GOT3 (cell line): ENCODE results near the gene NCKAP5.

Source experiments
- DNase-seq: peaks from one replicate; lab custom pipeline; 2025; ENCODE audit warnings: mixed read lengths; lab: John Stamatoyannopoulos, UW

The NCKAP5 gene

DNA sequence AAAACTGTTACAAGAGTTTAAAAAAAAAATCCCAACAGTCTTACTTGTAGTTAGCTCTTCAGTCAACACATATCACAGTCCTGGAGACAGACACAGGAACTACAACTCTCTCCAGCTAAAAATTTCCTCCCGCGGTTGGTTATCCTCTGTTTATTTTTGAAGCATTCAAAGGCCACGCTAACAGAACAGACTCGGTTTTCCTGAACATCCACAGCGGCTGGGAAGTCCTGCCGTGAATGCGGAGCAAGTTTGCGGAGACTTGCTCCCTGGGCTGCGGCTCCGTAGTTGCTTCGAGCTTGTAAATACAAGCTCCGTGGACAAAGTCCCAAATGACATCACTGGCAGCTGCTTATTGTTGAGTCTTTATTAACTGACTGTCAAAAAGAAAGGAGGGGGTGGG lies at the start of gene NCKAP5:
TSS of gene NCKAP5 (minus strand) at position 292 of the 400 bp plus-strand sequence. CDS start 50,937 bp downstream, outside the sequence.
- no peak for DNase-seq

DNA sequence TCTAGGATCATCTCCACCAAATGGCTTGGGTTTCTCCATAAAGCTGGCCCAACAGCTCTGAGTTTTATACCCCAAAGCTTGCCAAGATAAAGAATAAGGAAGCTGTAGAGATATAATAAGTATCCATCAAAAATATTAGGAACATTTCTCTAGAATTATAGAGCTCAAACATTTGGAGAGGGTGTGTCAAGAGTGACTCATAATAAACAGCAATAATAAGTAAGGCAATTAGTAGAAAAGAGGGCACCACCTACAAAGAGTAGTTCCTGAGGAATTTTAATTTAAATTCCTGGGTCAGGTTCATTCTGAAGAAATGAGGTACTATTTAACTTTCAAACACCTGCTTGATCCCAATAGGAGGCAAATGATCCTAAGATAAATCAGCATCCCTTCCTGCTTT lies 41.4 kb upstream of the NCKAP5 start:
- no peak for DNase-seq

GRCh38 chr2:133608291-133608690 lies 40.0 kb upstream of the NCKAP5 start:
- no peak for DNase-seq

DNA sequence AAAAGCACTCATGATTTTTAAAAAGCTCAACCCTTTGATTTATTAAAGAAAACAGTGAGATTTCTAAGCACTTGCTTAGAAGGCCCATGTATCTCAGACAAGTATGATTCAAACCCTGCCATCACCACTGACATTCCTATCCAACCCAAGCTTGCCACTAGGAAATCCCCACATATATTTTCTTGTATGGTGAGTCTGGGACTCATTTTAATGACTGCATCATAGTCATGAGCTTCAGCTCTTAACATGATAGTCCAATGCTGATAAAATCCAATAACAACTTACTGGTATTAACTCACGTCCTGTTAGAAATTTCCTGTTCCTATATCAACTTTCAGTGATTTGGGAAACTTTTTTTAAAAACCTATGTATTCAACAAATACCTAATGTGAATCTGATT lies 39.4 kb upstream of the NCKAP5 start:
- DNase-seq, result no peak

- no peak for DNase-seq
These were observed 38.4 kb upstream of the NCKAP5 start for GRCh38 chr2:133606616-133607015.

GRCh38 chr2:133605766-133606137 lies 37.5 kb upstream of the NCKAP5 start:
- DNase-seq, result no peak

GRCh38 chr2:133605011-133605765 lies 36.9 kb upstream of the NCKAP5 start:
- DNase-seq, result no peak

- DNase-seq, result no peak
These were observed 34.8 kb upstream of the NCKAP5 start for GRCh38 chr2:133603109-133603508.

- no peak for DNase-seq
These were observed 34.3 kb upstream of the NCKAP5 start for GRCh38 chr2:133602538-133602937.

GRCh38 chr2:133600266-133600928 lies 32.1 kb upstream of the NCKAP5 start:
- no peak for DNase-seq

GRCh38 chr2:133599811-133600210 lies 31.5 kb upstream of the NCKAP5 start:
- DNase-seq, result no peak

DNA sequence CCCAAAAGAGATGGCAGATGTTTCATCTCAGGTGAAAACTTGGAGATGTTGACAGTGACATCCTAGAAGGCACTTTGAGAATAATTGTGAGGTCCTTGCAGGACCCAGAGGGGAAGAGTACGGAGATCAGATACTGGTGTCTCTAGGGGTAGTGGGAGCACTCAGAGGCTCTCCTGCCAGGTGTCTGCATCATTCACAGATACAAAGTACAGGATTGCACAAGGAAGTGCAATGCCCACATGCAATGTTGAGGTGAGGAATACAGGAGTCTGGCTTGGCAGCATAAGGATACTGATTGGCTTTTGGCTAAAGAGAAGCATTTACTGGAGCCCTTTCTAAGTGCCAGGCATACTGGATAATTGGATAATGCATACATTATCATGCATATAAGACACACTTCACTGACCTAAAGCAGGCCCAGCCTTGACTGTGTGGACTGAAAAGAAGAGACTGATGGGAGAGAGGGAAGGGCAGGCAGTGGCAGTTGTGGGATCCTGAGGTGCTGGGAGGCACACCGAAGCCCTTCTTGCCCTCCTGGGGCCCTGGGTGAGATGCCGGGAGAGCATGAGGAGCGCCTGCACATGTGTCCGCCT lies 31.0 kb upstream of the NCKAP5 start:
- DNase-seq, result no peak

DNA sequence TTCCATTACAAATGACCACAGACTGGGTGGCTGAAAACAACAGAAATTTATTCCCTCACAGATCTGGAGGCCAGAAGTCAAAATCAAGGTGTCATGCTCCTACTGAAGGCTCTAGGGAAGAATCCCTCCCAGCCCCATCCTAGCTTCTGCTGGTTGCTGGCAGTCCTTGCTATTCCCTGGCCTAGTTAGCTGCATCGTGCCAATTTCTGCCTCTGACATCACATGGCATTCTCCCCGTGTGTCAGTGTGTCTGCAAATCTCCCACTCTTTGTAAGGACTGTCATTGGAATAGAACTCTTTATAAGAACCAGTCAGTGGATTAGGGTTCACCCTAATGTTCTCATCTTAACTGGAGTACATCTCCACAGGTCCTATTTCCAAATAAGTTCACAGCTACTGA lies 30.5 kb upstream of the NCKAP5 start:
- no peak for DNase-seq

DNA sequence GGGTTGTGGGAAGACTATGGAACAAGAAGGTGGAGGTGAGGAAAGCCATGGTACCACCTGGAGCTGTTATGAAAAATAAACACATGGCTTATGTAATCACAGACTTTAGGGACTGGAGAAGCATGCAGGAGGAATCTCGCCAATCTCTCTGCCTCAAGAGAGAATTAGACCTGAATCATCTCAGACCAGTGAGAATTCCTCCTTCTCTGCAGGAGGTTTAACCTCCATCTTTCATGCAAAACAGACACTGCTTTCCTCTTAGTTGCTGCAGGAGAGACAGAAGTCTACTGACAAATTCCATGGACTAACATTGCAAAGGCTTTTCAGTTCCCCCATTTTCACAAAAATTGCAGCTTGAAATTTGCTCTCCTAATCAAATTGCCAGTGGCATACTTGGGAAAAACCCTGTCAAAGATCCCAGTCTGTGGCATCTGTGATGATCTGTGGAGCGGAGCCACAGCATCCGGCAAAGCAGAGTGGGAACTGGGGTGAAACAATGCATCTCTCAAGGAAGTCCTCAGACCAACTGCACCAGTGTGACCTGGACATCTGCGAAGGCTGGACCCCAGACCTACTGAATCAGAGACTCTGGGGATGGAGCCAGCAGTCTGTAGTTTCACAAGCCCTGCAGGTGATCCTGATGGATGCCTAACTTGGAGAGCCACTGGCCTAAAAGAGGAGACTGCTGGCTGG lies 28.6 kb upstream of the NCKAP5 start:
- DNase-seq, result no peak

- no peak for DNase-seq
These were observed 22.9 kb upstream of the NCKAP5 start for GRCh38 chr2:133591164-133591563.

GRCh38 chr2:133589456-133589855 lies 21.2 kb upstream of the NCKAP5 start:
- DNase-seq, result no peak

GRCh38 chr2:133588144-133588543 lies 19.9 kb upstream of the NCKAP5 start:
- DNase-seq, result no peak

GRCh38 chr2:133586978-133587377 lies 18.7 kb upstream of the NCKAP5 start:
- no peak for DNase-seq

- no peak for DNase-seq
These were observed 12.9 kb upstream of the NCKAP5 start for GRCh38 chr2:133581010-133581760.

DNA sequence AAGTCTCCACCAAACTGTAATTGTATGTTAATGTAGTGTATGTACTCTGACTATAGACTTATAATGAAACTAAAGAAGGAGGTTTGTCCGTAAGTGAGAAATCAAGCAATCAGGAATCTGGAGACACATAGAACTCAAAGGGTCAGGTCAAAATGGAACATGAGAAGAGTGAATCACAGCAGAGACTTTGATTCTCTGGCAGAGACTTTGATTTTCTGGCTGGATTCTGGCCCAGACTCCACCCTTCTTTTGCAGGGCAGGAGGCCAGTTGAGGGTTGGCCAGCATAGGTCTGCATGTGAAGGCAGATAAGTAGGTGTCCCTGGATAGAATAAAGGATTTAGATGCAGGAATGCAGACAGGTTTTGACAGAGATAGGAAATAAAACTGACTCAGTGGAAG lies 11.0 kb upstream of the NCKAP5 start:
- no peak for DNase-seq

DNA sequence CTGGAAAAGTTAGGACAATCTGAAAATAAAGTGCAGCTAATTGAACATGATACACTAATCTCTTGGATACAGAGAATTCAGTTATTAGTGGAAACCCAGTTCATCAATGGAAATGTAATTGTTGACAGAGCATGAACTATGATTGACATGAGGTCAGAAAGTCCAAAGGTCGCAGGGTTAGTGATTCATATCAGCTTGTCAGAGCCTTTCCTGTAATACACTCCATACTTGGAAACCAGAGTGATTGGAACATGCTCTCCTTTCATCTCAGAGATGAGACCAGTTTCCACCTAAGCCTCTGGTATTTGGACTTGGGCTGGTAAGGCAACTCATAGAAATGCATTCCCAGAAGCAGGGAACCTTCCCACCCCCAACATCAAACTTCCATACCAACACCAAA lies 8.5 kb upstream of the NCKAP5 start:
- DNase-seq, result no peak

DNA sequence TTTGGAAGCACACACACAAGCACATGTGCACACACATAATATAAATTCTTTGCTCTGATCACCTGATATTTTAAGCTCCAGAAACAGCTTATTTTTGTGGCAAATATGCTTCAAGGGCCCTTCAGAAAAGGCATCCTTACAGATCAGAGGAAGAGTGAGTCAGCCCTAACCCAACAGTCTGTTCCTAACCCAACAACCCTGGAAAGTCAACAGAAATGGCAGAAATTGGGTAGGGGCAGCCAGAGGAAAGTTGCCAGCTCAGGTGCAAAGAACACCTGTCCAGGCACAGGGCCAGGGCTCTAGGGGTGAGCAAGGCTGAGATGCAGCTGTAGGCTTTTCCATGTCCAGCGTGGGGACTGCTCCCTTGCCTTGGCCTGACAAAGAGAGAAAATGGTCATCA lies 6.4 kb upstream of the NCKAP5 start:
- no peak for DNase-seq
